ENCODE results near the gene RAB17.

- no peak for TF ChIP-seq EZH2 (IDR thresholded peaks at IDR 0.05)
- no peak for TF ChIP-seq CTCF (IDR thresholded peaks at IDR 0.05 in 2 of 3, conservative IDR thresholded peaks at IDR 0.05 in 1 of 3; ENCODE audit: borderline replicate concordance in 1 of 3, insufficient read depth in 1 of 3, low read depth in 2 of 3, low read length in 2 of 3)
- no peak for TF ChIP-seq JUND (IDR thresholded peaks at IDR 0.05)
- TF ChIP-seq POLR2A (IDR thresholded peaks at IDR 0.05; ENCODE audit: borderline replicate concordance, extremely low read depth, insufficient read depth, insufficient read length) = no peak
- TF ChIP-seq POLR2AphosphoS5 (IDR thresholded peaks at IDR 0.05; ENCODE audit: low read depth, low read length) = no peak
- TF ChIP-seq SP1 (IDR thresholded peaks at IDR 0.05; ENCODE audit: low read depth) = no peak
- no peak for TF ChIP-seq CBX3 (IDR thresholded peaks at IDR 0.05; ENCODE audit: low read depth)
- TF ChIP-seq RAD21 (IDR thresholded peaks at IDR 0.05; ENCODE audit: low read depth) = no peak
Measured at GRCh38 chr2:237539681-237540080, 50.9 kb downstream of the RAB17 start.
